T-cell (primary cell): ENCODE data around the gene GANAB. TPM values are rescaled to one million over a fixed set of nuclear protein-coding genes. Genes with fewer than 3 reads are reported as not detected.

Experiments
- ATAC-seq, 4 experiments: fragments of 200-7000 bp in 3 of 4; fragments of 150-1000 bp in 1 of 4; cut with Tn5 transposase; replicated peaks in 1 of 4; 1 replicate in 3 of 4; 2 replicates in 1 of 4; pipeline ENCODE4 v1.10.0; 2021; ENCODE audit warnings: moderate library complexity in 3 of 4, mild to moderate bottlenecking in 2 of 4, moderate number of reproducible peaks in 1 of 4
- CTCF ChIA-PET, 2 donors: fragments of 300-600 bp; sonication (Branson Sonifier 250); formaldehyde crosslinking; loops; one replicate each; lab custom pipeline; 2022; ENCODE audit warnings: antibody characterized with exemption in 2 of 2; lab: Charles Lee
- POLR2A ChIA-PET, 2 donors: fragments of 300-600 bp; sonication (Branson Sonifier 250); formaldehyde crosslinking; loops; one replicate each; lab custom pipeline; 2022; ENCODE audit warnings: antibody characterized with exemption in 2 of 2; lab: Charles Lee
- DNase-seq, 35 experiments: peaks; one replicate each; pipeline versions ENCODE4 v3.0.0 to v3.0.0-alpha.2; 2013 to 2023
- H3K27ac ChIP-seq: one replicate; pipeline ENCODE4 v1.5.1; 2013; ENCODE audit warnings: low read length
- H3K27me3 ChIP-seq, 2 experiments: replicated peaks in 1 of 2; 1 replicate in 1 of 2; 2 replicates in 1 of 2; pipeline versions ENCODE4 v1.6.1 to v1.7.0; 2013; ENCODE audit warnings: low read length in 1 of 2, mixed read lengths in 1 of 2; ENCODE audit not compliant: control insufficient read depth in 2 of 2, insufficient read depth in 2 of 2; ENCODE audit errors: extremely low read depth in 1 of 2
- H3K36me3 ChIP-seq, 2 donors: 1 replicate in 1 of 2; 2 replicates in 1 of 2; pipeline versions ENCODE4 v1.6.1 to v1.7.0; 2013; ENCODE audit warnings: low read length in 1 of 2; ENCODE audit not compliant: control insufficient read depth in 2 of 2, insufficient read depth in 1 of 2; ENCODE audit errors: extremely low read depth in 1 of 2
- H3K4me1 ChIP-seq, 2 experiments: 1 replicate in 1 of 2; 2 replicates in 1 of 2; pipeline versions ENCODE4 v1.6.1 to v1.7.0; 2013; ENCODE audit warnings: low read length in 2 of 2, mixed read lengths in 1 of 2; ENCODE audit not compliant: insufficient read depth in 2 of 2, control insufficient read depth in 1 of 2; ENCODE audit errors: extremely low read depth in 1 of 2
- H3K4me3 ChIP-seq, 2 donors: 1 replicate in 1 of 2; 2 replicates in 1 of 2; pipeline versions ENCODE4 v1.5.1 to v1.7.0; 2013; ENCODE audit warnings: mild to moderate bottlenecking in 2 of 2, low read length in 1 of 2, moderate library complexity in 1 of 2; ENCODE audit not compliant: control insufficient read depth in 1 of 2; ENCODE audit errors: extremely low read depth in 1 of 2
- H3K9me3 ChIP-seq: 2 replicates; pipeline ENCODE4 v1.7.0; 2013
- H3K27ac Mint-ChIP-seq, 2 donors: one replicate each; pipeline ENCODE4 v1.8.0; 2020 to 2021; ENCODE audit warnings: mild to moderate bottlenecking in 2 of 2, mixed read lengths in 2 of 2
- H3K27me3 Mint-ChIP-seq, 2 donors: one replicate each; pipeline ENCODE4 v1.8.0; 2021 to 2022; ENCODE audit warnings: mixed read lengths in 2 of 2
- H3K36me3 Mint-ChIP-seq: one replicate; pipeline ENCODE4 v1.8.0; 2021; ENCODE audit warnings: mixed read lengths
- H3K4me1 Mint-ChIP-seq, 3 donors: one replicate each; pipeline ENCODE4 v1.8.0; 2020 to 2022; ENCODE audit warnings: mixed read lengths in 3 of 3, mild to moderate bottlenecking in 1 of 3
- H3K4me3 Mint-ChIP-seq, 3 donors: one replicate each; pipeline ENCODE4 v1.8.0; 2020 to 2022; ENCODE audit warnings: mild to moderate bottlenecking in 3 of 3, mixed read lengths in 3 of 3, moderate library complexity in 3 of 3
- H3K9me3 Mint-ChIP-seq, 3 donors: one replicate each; pipeline ENCODE4 v1.8.0; 2020 to 2022; ENCODE audit warnings: mixed read lengths in 3 of 3
- whole genome bisulfite sequencing: methylation state at CpG from one replicate; pipeline ENCODE4 v1.1.5; 2013; ENCODE audit warnings: missing lambda C conversion rate; ENCODE audit not compliant: insufficient coverage; 5-methylcytosine and 5-hydroxymethylcytosine counted together
- total RNA-seq, 35 experiments: library from RNA in 6 of 35; stranded (reverse) in 6 of 35; fragments of 120-200 nt in 1 of 35; gene quantifications; one replicate each; pipeline versions ENCODE4 v1.2.1 to v1.2.4 and lab custom pipeline; 2013 to 2026

GANAB gene
- total RNA-seq, 5 donors from 2014 or later (not counting 1 experiment from before 2014, with no cell fraction given) = 216 to 278 (median 257) TPM

DNA sequence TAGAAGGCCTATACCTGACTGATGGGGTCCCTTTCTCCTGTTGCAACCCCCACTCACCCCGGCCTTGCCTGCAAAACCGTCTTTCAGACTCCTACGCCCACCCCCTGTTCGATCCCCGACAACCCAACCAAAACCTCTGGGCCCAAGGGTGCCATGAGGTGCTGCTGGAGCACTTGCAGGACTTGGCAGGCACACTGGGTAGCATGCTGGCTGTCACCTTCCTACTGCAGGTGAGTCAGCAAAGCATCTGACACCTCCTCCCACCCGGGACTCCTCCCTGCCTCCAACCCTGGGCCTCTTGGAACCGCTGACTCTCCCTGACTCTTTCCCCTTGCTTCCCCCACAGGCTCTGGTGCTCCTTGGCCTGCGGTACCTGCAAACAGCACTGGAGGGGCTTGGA is 32.1 kb downstream of the GANAB start:
- H3K27me3 Mint-ChIP-seq = no peaks in the 10 kb centered on the region
- no peaks in the 10 kb centered on the region for H3K9me3 Mint-ChIP-seq
- peak overlapping the region in 2 of 3 donors; percentile 53 to 54 for H3K4me3 Mint-ChIP-seq
- peaks cover 9 to 39% of the 10 kb centered on the region in 2 donors for H3K36me3 ChIP-seq
- no peaks in the 10 kb centered on the region for H3K9me3 ChIP-seq
- no peaks in the 10 kb centered on the region for H3K27me3 ChIP-seq
- peak overlapping the region; percentile 6 for H3K27ac ChIP-seq
- no peak for DNase-seq
- peak overlapping the region; percentile 82 to 94 for H3K27ac Mint-ChIP-seq
- POLR2A ChIA-PET = no interaction called here
- peaks cover 5 to 41% of the 10 kb centered on the region in 2 experiments for H3K4me1 ChIP-seq
- no peak for ATAC-seq
- WGBS = 78% methylated on average over 6 of the region's 8 CpGs
- H3K4me3 ChIP-seq = no peak overlapping the region
- H3K36me3 Mint-ChIP-seq = peaks cover 20% of the 10 kb centered on the region
- peaks cover 35 to 47% (median 42%) of the 10 kb centered on the region in 3 donors for H3K4me1 Mint-ChIP-seq
- CTCF ChIA-PET = interaction anchor here in 1 of 2 donors (1.4 kb wide), 1 partner anchor 23 kb away, joined by 5 read pairs; the partner anchor contains the start of gene TUT1

DNA sequence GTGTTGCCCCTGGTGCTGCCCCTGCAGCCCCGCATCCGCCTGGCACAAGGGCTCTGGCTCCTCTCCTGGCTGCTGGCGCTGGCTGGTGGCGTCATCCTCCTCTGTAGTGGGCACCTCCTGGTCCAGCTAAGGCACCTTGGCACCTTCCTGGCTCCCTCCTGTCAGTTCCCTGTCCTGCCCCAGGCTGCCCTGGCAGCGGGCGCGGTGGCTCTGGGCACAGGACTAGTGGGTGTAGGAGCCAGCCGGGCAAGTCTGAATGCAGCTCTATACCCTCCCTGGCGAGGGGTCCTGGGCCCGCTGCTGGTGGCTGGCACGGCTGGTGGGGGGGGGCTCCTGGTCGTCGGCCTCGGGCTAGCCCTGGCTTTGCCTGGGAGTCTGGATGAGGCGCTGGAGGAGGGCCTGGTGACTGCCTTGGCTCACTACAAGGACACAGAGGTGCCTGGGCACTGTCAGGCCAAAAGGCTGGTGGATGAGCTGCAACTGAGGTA is 33.1 kb downstream of the GANAB start:
- Mint-ChIP-seq H3K4me1 (peaks cover 42 to 50% (median 46%) of the 10 kb centered on the region in 3 donors), H3K27ac (peak overlapping the region; percentile 84 to 94), H3K27me3 (no peaks in the 10 kb centered on the region), H3K9me3 (no peaks in the 10 kb centered on the region), H3K36me3 (peaks cover 23% of the 10 kb centered on the region), H3K4me3 (peak overlapping the region in 1 of 3 donors; percentile 54)
- 86% methylated on average over 10 of the region's 15 CpGs for WGBS
- ATAC-seq = peak in 1 of 4 experiments; percentile 2
- Histone ChIP-seq H3K27ac (peak overlapping the region; percentile 73), H3K4me1 (peaks cover 3 to 50% of the 10 kb centered on the region in 2 experiments), H3K36me3 (peaks cover 9 to 48% of the 10 kb centered on the region in 2 donors), H3K4me3 (peak overlapping the region in 1 of 2 donors; percentile 85), H3K9me3 (no peaks in the 10 kb centered on the region), H3K27me3 (no peaks in the 10 kb centered on the region)
- ChIA-PET POLR2A (interaction anchor here in 1 of 2 donors (0.5 to 0.7 kb wide), 2 partner anchors 54 to 69 kb away, joined by 7 to 8 read pairs; no protein-coding TSS in a partner anchor), CTCF (interaction anchor here (0.6 to 1.4 kb wide), 5 partner anchors 9 to 52 kb away, joined by 3 to 6 read pairs (median 4); partner anchors contain the start of genes B3GAT3 (in 1 of the 2), C11orf98 (in 1 of the 2), CSKMT (in 1 of the 2) and TUT1 (in 1 of the 2))
- no peak for DNase-seq

DNA sequence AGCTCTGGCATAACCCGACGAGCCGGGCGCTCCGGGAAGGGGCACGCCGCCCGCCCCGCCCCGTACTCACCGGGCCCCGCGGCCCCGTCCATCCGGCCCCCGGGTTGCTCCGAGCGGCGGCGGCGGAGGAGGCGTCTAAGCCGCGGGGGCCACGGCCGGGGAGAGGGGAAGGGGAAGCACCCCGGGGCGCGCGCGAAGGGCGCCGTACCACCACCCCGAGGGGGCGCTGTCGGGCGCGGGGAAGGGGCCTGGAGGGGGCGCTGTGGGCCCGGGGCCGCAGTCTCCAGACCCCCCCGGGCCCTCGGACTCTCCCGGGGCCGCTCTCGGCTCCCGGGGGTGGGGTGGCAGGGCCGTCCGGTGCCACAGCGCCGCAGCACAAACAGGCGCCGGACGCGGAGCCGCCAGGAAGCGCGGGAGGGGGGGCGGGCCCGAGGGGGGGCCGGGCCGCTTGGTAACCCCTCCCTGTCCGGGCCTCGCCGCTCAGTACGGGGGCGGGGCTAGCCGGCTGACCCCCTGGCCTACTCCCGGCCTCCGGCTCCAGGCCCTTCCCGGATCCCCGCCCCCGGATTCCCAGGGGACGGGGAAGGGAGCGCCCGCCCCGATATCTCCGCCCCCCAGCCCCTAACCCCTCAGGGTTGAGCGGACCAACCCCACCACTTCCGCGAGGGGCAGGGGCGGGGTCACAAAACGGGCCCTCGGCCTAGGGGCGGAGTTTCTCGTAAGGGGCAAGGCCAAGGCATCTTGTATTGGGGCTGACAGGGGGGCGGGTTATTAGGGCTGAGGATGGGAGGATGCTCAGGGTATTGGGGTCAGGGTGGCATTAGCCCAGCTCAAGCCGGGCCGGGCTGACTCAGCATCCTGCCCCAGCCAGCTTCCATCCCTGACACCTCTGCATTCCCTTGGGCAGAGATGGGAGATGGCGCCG is 33.8 kb downstream of the GANAB start, which contains the start of the genes EML3 and ROM1:
Gene EML3, minus strand, starts transcription at position 410 of the 925 bp plus-strand sequence. Its CDS starts 318 bp downstream, at position 92.
Gene ROM1, plus strand, starts transcription at position 892 of the 925 bp plus-strand sequence. Its CDS starts 25 bp downstream, at position 917.
- POLR2A ChIA-PET = interaction anchor here (0.7 kb wide), 3 partner anchors 53 to 223 kb away, joined by 3 to 7 read pairs (median 3); no protein-coding TSS in a partner anchor
- H3K36me3 ChIP-seq = peaks cover 11 to 55% of the 10 kb centered on the region in 2 donors
- H3K36me3 Mint-ChIP-seq = peaks cover 29% of the 10 kb centered on the region

DNA sequence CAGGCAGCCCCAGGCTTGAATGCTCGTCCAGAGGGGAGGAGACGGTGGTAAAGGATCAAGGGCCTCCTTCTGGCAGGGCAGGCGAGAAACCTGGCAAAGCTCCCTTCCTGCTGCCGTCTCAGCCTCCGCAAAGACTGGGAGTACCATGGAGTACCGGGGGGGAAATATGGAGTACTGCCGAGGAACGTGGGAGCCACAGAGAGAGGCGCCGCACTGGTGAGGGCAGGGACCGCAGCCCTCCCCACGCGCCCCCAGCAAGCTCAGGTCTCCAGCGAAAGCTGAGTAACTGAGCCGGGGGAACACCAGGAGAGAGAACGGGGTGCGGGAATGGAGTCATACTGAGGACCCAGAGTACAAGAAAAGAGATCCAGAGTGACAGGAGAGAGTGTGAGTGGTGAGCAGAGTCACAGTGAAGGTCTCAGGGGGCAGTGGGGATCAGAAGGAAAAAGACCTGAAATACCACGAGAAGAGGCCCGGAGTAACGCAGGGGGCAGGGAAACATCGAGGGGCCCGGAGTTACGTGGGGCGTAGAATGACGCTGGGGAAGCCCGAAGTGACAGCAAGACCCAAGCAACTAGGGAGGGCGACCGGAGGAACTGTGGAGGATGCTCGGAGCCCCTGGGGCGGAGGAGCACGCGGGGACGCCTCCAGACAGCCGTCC is 34.6 kb downstream of the GANAB start:
- Histone ChIP-seq H3K36me3 (peaks cover 17 to 56% of the 10 kb centered on the region in 2 donors), H3K27ac (peak overlapping the region; percentile 83), H3K4me3 (peak overlapping the region; percentile 85 to 88), H3K27me3 (no peaks in the 10 kb centered on the region), H3K9me3 (no peaks in the 10 kb centered on the region), H3K4me1 (peaks cover 3 to 50% of the 10 kb centered on the region in 2 experiments)
- Mint-ChIP-seq H3K27me3 (no peaks in the 10 kb centered on the region), H3K9me3 (no peaks in the 10 kb centered on the region), H3K4me3 (peak overlapping the region; percentile 97 to 98 (median 97)), H3K4me1 (peaks cover 49 to 61% (median 53%) of the 10 kb centered on the region in 3 donors), H3K36me3 (peaks cover 33% of the 10 kb centered on the region), H3K27ac (peak overlapping the region; percentile 98)
- WGBS = under 1% methylated on average over 34 of the region's 34 CpGs
- ATAC-seq = peak; percentile 2 to 57 (median 38)
- ChIA-PET CTCF (interaction anchor here in 1 of 2 donors (0.6 to 1.7 kb wide), 8 partner anchors 10 to 81 kb away, joined by 3 to 10 read pairs (median 6); partner anchors contain the start of genes B3GAT3, C11orf98, CSKMT and MTA2), POLR2A (interaction anchor here (0.5 to 0.8 kb wide), 5 partner anchors 10 to 644 kb away, joined by 3 to 7 read pairs (median 3); partner anchors contain the start of gene MTA2 (in 1 of the 2))
- DNase-seq = peak in 26 of 35 experiments; percentile 22 to 77 (median 50)

More for the DNA sequence above, 33.8 kb downstream of the GANAB start, which contains the start of the genes EML3 and ROM1:
- Mint-ChIP-seq H3K9me3 (no peaks in the 10 kb centered on the region), H3K4me3 (peak within 1 kb of the TSS; percentile 97 to 98 (median 97)), H3K4me1 (peaks cover 48 to 57% (median 49%) of the 10 kb centered on the region in 3 donors), H3K27me3 (no peaks in the 10 kb centered on the region), H3K27ac (peak within 1 kb of the TSS; percentile 98)
- CTCF ChIA-PET = interaction anchor here in 1 of 2 donors (0.5 to 1.7 kb wide), 12 partner anchors 9 to 81 kb away, joined by 3 to 10 read pairs (median 6); partner anchors contain the start of genes B3GAT3, C11orf98, CSKMT and MTA2
- H3K27ac ChIP-seq = peak within 1 kb of the TSS; percentile 83
- H3K27me3 ChIP-seq = no peaks in the 10 kb centered on the region
- ATAC-seq (peak; percentile 77 to 80 (median 80)), DNase-seq (peak; percentile 71 to 94 (median 81))
- WGBS = 4% methylated on average over 70 of the region's 91 CpGs
- peaks cover 3 to 54% of the 10 kb centered on the region in 2 experiments for H3K4me1 ChIP-seq
- H3K9me3 ChIP-seq = no peaks in the 10 kb centered on the region
- peak within 1 kb of the TSS; percentile 85 to 88 for H3K4me3 ChIP-seq

DNA sequence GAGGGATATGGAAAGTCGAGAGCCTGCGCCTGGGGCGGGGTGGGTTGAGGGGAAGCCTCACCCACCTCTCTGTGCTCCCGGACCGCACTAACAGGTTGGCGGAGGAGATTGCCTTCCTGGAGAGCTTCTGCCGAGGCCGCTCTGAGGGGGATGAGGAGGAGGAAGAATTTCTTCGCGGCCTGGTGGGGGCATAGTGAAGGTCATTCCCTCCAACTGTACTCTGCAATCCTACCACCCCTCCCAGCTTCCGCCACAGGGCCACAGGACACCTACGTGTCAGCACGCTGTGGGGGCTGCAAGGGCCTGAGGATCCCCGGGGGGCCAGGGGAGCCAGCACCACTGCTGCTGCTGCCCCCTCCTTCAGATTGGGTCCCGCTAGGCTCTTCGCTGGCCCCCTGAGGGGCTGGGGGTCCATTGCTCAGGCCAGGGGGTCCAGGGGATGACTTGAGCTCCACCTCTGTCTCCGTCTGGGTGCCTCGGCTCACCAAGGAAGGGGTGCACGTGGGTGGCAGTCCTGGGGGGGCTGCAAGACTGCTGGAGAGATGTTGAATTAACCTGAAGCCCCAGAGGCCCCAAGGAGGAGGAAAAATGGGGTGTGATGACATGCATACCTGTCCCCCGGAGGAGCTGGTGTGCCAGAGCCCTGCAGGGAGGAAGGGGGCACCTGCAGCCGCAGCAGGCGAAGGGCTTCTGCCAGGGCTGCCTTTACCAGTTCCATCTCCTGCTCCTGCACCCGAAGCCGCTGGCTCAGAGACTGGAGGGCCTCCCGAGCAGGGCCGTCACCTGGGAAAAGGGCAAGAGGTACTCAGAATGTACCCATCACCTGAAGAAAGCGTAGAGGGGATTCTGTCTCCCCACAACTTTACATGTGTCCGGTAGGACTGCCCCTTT is 35.4 kb downstream of the GANAB start:
- H3K4me1 Mint-ChIP-seq = peaks cover 49 to 64% (median 53%) of the 10 kb centered on the region in 3 donors
- H3K4me1 ChIP-seq = peaks cover 3 to 50% of the 10 kb centered on the region in 2 experiments
- no peaks in the 10 kb centered on the region for H3K27me3 Mint-ChIP-seq

More for the DNA sequence above, 35.4 kb downstream of the GANAB start:
- Histone ChIP-seq H3K27me3 (no peaks in the 10 kb centered on the region), H3K9me3 (no peaks in the 10 kb centered on the region), H3K4me3 (peak overlapping the region; percentile 85 to 88), H3K27ac (peak overlapping the region; percentile 83), H3K36me3 (peaks cover 13 to 54% of the 10 kb centered on the region in 2 donors)
- CTCF ChIA-PET = interaction anchor here (0.6 to 1.7 kb wide), 9 partner anchors 9 to 54 kb away, joined by 3 to 10 read pairs (median 6); partner anchors contain the start of genes B3GAT3 (in 1 of the 2), C11orf98 (in 1 of the 2), CSKMT (in 1 of the 2) and MTA2 (in 1 of the 2)
- H3K36me3 Mint-ChIP-seq = peaks cover 33% of the 10 kb centered on the region
- POLR2A ChIA-PET = interaction anchor here in 1 of 2 donors (0.5 to 0.8 kb wide), 3 partner anchors 9 to 643 kb away, joined by 3 to 7 read pairs (median 4); partner anchors contain the start of gene MTA2
- no peak for ATAC-seq
- no peaks in the 10 kb centered on the region for H3K9me3 Mint-ChIP-seq
- DNase-seq = no peak
- peak overlapping the region; percentile 97 to 98 (median 97) for H3K4me3 Mint-ChIP-seq
- H3K27ac Mint-ChIP-seq = peak overlapping the region; percentile 98
- 70% methylated on average over 14 of the region's 28 CpGs for WGBS
